IMR-90 (cell line): ENCODE measurements around the gene LONP2. TPM values are rescaled to one million over a fixed set of nuclear protein-coding genes. Genes with fewer than 3 reads are reported as not detected.

Source experiments
- ATAC-seq: fragments of 200-7000 bp; cut with Tn5 transposase; 2 replicates; pipeline ENCODE4 v1.9.1; 2020; ENCODE audit warnings: low read depth, mild to moderate bottlenecking, moderate library complexity
- BruUV-seq: library from RNA; stranded (reverse); fragments of 400-500 nt; replicated peaks from 2 replicates; lab custom pipeline; 2021; lab: Mats Ljungman, UMichigan
- CTCF ChIA-PET: fragments of 300-600 bp; formaldehyde crosslinking; extraction: SDS; loops from one replicate; lab custom pipeline; 2021; ENCODE audit warnings: antibody characterized with exemption; lab: Yijun Ruan, JAX
- POLR2A ChIA-PET: fragments of 300-600 bp; sonication (Branson Sonifier 250); formaldehyde crosslinking; loops from one replicate; lab custom pipeline; 2022; ENCODE audit warnings: antibody characterized with exemption; ENCODE audit not compliant: unreplicated experiment; lab: Charles Lee
- DNase-seq: peaks from one replicate; pipeline ENCODE4 v3.0.0; 2013
- H2AFZ ChIP-seq: replicated peaks from 2 replicates; pipeline ENCODE3; 2013; ENCODE audit warnings: low read length, mild to moderate bottlenecking; ENCODE audit not compliant: poor library complexity
- H2AK5ac ChIP-seq: 2 replicates; pipeline ENCODE4 v1.6.1; 2013; ENCODE audit warnings: low read depth, low read length, inconsistent platforms
- H2AK9ac ChIP-seq: replicated peaks from 2 replicates; pipeline ENCODE3; 2013; ENCODE audit warnings: mild to moderate bottlenecking, low read depth, low read length, moderate library complexity; ENCODE audit not compliant: poor library complexity
- H2BK120ac ChIP-seq: 2 replicates; pipeline ENCODE4 v1.6.1; 2013; ENCODE audit warnings: low read depth, low read length, inconsistent platforms
- H2BK15ac ChIP-seq: 3 replicates; pipeline ENCODE4 v1.6.1; 2013; ENCODE audit warnings: low read depth, low read length, inconsistent platforms
- H2BK20ac ChIP-seq: 2 replicates; pipeline ENCODE4 v1.6.1; 2013; ENCODE audit warnings: low read depth, mild to moderate bottlenecking, inconsistent platforms, low read length, moderate library complexity
- H2BK5ac ChIP-seq: 2 replicates; pipeline ENCODE4 v1.6.1; 2013; ENCODE audit warnings: mild to moderate bottlenecking, low read depth, low read length, inconsistent platforms; ENCODE audit not compliant: poor library complexity, severe bottlenecking
- H3K14ac ChIP-seq: replicated peaks from 2 replicates; pipeline ENCODE4 v1.6.1; 2013; ENCODE audit warnings: low read depth, low read length, inconsistent platforms
- H3K18ac ChIP-seq: 2 replicates; pipeline ENCODE4 v1.6.1; 2013; ENCODE audit warnings: low read depth, low read length, control low read depth
- H3K23ac ChIP-seq: 2 replicates; pipeline ENCODE4 v1.6.1; 2013; ENCODE audit warnings: low read depth, low read length, inconsistent platforms
- H3K27ac ChIP-seq: 2 replicates; pipeline ENCODE4 v1.5.1; 2013; ENCODE audit warnings: mild to moderate bottlenecking, control low read depth, low read length; ENCODE audit not compliant: insufficient read depth
- H3K27me3 ChIP-seq: 2 replicates; pipeline ENCODE4 v1.6.1; 2013; ENCODE audit warnings: low read length; ENCODE audit not compliant: control insufficient read depth, insufficient read depth
- H3K36me3 ChIP-seq: 2 replicates; pipeline ENCODE4 v1.6.1; 2013; ENCODE audit warnings: low read length, mixed read lengths; ENCODE audit not compliant: control insufficient read depth, insufficient read depth
- H3K4ac ChIP-seq: 2 replicates; pipeline ENCODE4 v1.6.1; 2013; ENCODE audit warnings: low read depth, low read length, inconsistent platforms
- H3K4me1 ChIP-seq: 2 replicates; pipeline ENCODE4 v1.6.1; 2013; ENCODE audit warnings: low read length, mixed read lengths; ENCODE audit not compliant: control insufficient read depth, insufficient read depth
- H3K4me2 ChIP-seq: 2 replicates; pipeline ENCODE4 v1.6.1; 2013; ENCODE audit warnings: low read depth, mild to moderate bottlenecking, control low read depth, low read length, moderate library complexity
- H3K4me3 ChIP-seq: 2 replicates; pipeline ENCODE4 v1.5.1; 2013; ENCODE audit warnings: low read depth, mild to moderate bottlenecking, control low read depth, low read length, moderate library complexity; ENCODE audit not compliant: insufficient read depth
- H3K56ac ChIP-seq: 2 replicates; pipeline ENCODE4 v1.6.1; 2013; ENCODE audit warnings: low read length, inconsistent platforms; ENCODE audit not compliant: insufficient read depth; ENCODE audit errors: extremely low read depth
- H3K79me1 ChIP-seq, 2 experiments: 2 replicates each; pipeline ENCODE4 v1.6.1; 2013; ENCODE audit warnings: low read length in 2 of 2, inconsistent platforms in 1 of 2, low read depth in 1 of 2
- H3K9ac ChIP-seq: 2 replicates; pipeline ENCODE4 v1.6.1; 2013; ENCODE audit warnings: low read depth, low read length, control low read depth
- H3K9me1 ChIP-seq: 2 replicates; pipeline ENCODE4 v1.6.1; 2013; ENCODE audit warnings: low read length, inconsistent platforms; ENCODE audit not compliant: insufficient read depth
- H3K9me3 ChIP-seq: 2 replicates; pipeline ENCODE4 v1.6.1; 2013; ENCODE audit warnings: low read length; ENCODE audit not compliant: control insufficient read depth, insufficient read depth
- H4K20me1 ChIP-seq: 2 replicates; pipeline ENCODE4 v1.6.1; 2013; ENCODE audit warnings: low read length, inconsistent platforms; ENCODE audit not compliant: insufficient read depth
- H4K5ac ChIP-seq: 2 replicates; pipeline ENCODE4 v1.6.1; 2013; ENCODE audit warnings: mild to moderate bottlenecking, low read depth, low read length, control low read depth
- H4K8ac ChIP-seq, 2 experiments: 2 replicates each; pipeline ENCODE4 v1.6.1; 2013; ENCODE audit warnings: low read depth in 2 of 2, low read length in 2 of 2, control low read depth in 1 of 2, inconsistent platforms in 1 of 2
- H4K91ac ChIP-seq: 2 replicates; pipeline ENCODE4 v1.6.1; 2013; ENCODE audit warnings: low read depth, low read length, inconsistent platforms; ENCODE audit not compliant: insufficient read depth
- CEBPB ChIP-seq: IDR thresholded peaks from 2 replicates; pipeline ENCODE4 v1.6.1; 2012; ENCODE audit warnings: low read depth, low read length, improper control_type of control experiment
- RFX5 ChIP-seq: IDR thresholded peaks from 2 replicates; pipeline ENCODE4 v1.8.0; 2012; ENCODE audit warnings: low read depth, mild to moderate bottlenecking, low read length, moderate library complexity
- WGBS, 2 experiments: methylation state at CpG; one replicate each; pipeline versions ENCODE4 v1.1.5 to v1.1.7; 2013; ENCODE audit warnings: missing lambda C conversion rate in 2 of 2; ENCODE audit not compliant: insufficient read length in 1 of 2; ENCODE audit errors: extremely low coverage in 2 of 2; 5-methylcytosine and 5-hydroxymethylcytosine counted together
- dilution Hi-C: fragments of 300-500 bp; cut with HindIII; formaldehyde crosslinking; loops from one replicate; pipeline ENCODE4 v1.14.3; 2018; ENCODE audit warnings: low sequenced_read_pairs; ENCODE audit not compliant: unreplicated experiment
- in situ Hi-C: fragments of 300-500 bp; cut with MboI; formaldehyde crosslinking; loops from 3 replicates; pipeline ENCODE4 v1.14.3; 2019; ENCODE audit warnings: low sequenced_read_pairs, inconsistent platforms, mixed read lengths
- intact Hi-C: fragments of 100-400 bp; cut with micrococcal nuclease; formaldehyde crosslinking; loops from 2 replicates; pipeline ENCODE4 v1.10.0; 2022
- polyA plus RNA-seq, 3 experiments: library from polyadenylated mRNA; depleted of rRNA; stranded (reverse); fragments of >200 nt; gene quantifications; 2 replicates each; pipeline ENCODE4 v1.2.3, GENCODE V29; 2012; ENCODE audit warnings: low replicate concordance in 1 of 3
- total RNA-seq: library from RNA; depleted of rRNA; stranded (reverse); fragments of >200 nt; gene quantifications from 2 replicates; pipeline ENCODE4 v1.2.3, GENCODE V29; 2012

Gene LONP2
- total and polyA plus RNA-seq, 2 of the 4 experiments (the other 2 are of a cell fraction) = 31.5 to 90.9 TPM

GRCh38 chr16:48217708-48218107, 26.4 kb upstream of the LONP2 start:
- Histone ChIP-seq H3K14ac (no peak overlapping the region), H3K79me1 (no peaks in the 10 kb centered on the region), H2BK20ac (no peak overlapping the region), H2AK5ac (no peak overlapping the region), H3K27me3 (peaks cover 28% of the 10 kb centered on the region), H3K4me2 (no peak overlapping the region), H3K18ac (no peak overlapping the region), H3K4ac (no peak overlapping the region), H3K9ac (no peak overlapping the region), H2AFZ (no peak overlapping the region), H2BK15ac (no peak overlapping the region), H3K56ac (no peak overlapping the region), H4K5ac (no peak overlapping the region), H2BK5ac (no peak overlapping the region), H3K9me3 (no peaks in the 10 kb centered on the region), H2AK9ac (no peak overlapping the region), H2BK120ac (no peak overlapping the region), H3K27ac (no peak overlapping the region), H3K9me1 (no peaks in the 10 kb centered on the region), H3K4me1 (no peaks in the 10 kb centered on the region), H4K91ac (no peak overlapping the region), H3K23ac (no peak overlapping the region), H4K20me1 (no peaks in the 10 kb centered on the region), H3K36me3 (no peaks in the 10 kb centered on the region), H4K8ac (no peak overlapping the region), H3K4me3 (no peak overlapping the region)
- POLR2A ChIA-PET = no interaction called here
- WGBS, 2 experiments = no CpG with 5 or more reads among the region's 2 CpGs
- peak; percentile 56 for TF ChIP-seq CEBPB
- TF ChIP-seq RFX5 = no peak
- CTCF ChIA-PET = no interaction called here
- in situ Hi-C loops = no loop called here
- BruUV-seq = no TSS peak
- DNase-seq = no peak
- no peak for ATAC-seq
- intact Hi-C loops = no loop called here
- dilution Hi-C loops = no loop called here
